NCI-H748 treated with DMSO at 0.1 percent for 48 hours (cell line): Measurements from ENCODE around the gene F11.
"Not testable (repeated sequence)": the region's sequence is repeated elsewhere in the genome, so short reads cannot be mapped to it uniquely, and the experiment has no call there.

Experiments used
- DNase-seq: peaks from one replicate; lab custom pipeline; 2025; lab: John Stamatoyannopoulos, UW

Gene F11

GRCh38 chr4:186265683-186266652 lies at the start of gene F11:
Gene F11, plus strand, starts transcription at chr4:186266189. Its CDS starts 948 bp downstream, at chr4:186267137.
- DNase-seq, result no peak

- no peak for DNase-seq
Measured at GRCh38 chr4:186216465-186217024, 49.4 kb upstream of the F11 start.

DNA sequence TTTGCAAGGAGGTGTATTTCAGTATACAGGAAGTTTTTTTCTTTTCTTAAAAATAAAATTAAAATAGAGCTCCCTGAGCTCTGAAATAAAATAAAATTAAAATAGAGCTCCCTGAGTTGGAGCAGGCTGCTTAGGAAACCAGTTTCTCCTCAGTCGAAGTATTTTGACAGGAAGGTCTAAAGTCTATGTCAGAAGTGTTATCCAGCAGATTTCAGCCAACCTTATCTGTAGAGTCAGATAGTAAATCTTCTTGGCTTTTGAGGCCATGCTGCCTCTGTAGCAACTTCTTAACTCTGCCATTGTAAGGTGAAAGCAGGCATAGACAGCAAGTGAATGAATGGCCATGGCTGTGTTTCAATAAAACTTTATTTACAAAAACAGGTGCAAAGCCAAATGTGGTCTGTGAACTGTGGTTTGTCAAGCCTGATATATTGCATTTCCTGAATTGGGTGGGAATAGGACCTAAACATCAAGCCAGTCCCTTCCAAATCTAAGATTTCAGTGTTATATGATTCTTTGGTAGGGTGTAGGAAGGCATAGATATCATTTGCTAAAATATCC lies 48.2 kb upstream of the F11 start:
- no peak for DNase-seq

DNA sequence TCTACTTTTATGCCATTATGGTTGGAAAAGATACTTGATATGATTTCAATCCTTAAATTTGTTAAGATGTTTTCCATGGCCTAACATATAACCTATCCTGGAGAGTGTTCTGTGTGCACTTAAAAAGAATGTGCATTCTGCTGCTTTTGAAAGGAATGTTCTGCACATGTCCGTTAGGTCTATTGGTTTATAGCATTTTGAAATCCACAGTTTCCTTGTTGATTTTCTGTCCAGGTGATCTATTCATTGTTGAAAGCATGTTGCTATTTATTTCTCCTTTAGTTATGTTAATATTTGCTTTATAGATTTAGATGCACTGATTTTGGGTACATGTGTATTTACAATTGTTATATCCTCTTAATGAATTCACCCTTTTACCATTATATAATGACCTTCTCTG lies 44.4 kb upstream of the F11 start:
- no peak for DNase-seq

DNA sequence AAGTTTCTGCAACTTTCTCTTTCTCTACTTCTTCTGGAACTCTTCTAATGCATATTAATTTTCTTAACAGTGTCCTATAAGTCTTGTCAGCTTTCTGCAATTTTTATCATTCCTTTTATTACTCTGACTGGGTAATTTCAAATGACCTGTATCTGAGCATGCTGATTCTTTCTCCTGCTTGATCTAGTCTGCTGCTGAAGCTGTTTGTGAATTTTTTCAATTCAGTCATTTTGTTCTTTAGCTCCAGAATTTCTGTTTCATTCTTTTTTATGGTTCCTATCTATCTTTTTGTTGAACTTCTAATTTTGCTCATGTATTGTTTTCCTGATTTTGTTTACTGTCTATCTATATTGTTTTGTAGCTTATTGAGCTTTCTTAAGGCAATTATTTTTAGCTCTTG lies 40.1 kb upstream of the F11 start:
- DNase-seq, result no peak

DNA sequence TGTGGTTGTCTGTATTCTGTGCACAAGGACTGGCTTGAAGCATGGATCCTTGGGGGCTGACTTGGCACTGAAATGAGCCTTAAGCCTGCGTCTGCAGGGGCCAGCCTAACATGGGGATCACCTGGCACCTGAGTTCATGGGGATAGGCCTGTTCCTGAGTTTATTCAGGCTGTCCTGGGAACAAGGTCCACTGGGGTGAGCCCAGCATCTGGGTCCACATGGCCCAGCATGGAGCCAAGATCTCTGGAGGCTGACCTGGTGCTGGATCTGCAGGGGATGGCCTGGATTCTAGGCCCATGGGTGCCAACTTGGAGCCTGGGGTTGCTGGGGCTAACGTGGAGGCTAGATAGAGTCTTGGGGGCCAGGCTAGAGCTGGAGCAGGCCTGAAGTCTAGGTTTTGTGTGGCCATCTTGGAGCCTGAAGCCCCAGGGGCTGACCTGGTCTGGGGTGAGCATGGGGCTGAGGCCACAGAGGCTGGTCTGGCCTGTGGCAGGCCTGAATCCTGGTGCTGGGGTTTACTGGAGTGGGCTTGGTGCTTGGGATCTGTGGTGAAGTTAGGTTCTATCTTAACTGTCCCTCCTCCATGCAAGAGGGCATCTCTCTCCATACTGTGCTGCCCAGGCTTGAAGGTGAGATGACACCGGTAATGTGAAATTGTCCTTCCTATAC lies 39.3 kb upstream of the F11 start:
- DNase-seq, result no peak

DNA sequence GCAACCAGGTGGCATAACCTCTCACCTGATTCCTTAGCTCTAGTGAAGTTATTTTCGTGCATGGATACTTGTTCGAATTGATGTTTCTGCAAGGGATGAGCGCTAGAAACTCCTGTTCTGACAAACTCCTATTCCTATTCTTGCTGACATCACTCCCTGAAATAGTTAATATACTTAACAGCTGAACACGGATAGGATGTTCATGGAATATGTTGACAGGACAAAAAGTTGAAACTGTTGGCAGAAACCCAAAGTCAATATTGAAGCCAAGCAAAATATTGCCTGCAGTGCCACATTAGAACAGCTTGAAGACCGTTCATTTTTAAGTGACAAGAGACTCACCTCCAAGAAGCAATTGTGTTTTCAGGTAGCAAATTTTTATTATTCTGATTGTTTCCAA lies 38.8 kb upstream of the F11 start, which contains the start of gene KLKB1:
TSS of gene KLKB1 (plus strand) at position 287 of the 400 bp plus-strand sequence. CDS start 689 bp downstream, outside the sequence.
- no peak for DNase-seq

DNA sequence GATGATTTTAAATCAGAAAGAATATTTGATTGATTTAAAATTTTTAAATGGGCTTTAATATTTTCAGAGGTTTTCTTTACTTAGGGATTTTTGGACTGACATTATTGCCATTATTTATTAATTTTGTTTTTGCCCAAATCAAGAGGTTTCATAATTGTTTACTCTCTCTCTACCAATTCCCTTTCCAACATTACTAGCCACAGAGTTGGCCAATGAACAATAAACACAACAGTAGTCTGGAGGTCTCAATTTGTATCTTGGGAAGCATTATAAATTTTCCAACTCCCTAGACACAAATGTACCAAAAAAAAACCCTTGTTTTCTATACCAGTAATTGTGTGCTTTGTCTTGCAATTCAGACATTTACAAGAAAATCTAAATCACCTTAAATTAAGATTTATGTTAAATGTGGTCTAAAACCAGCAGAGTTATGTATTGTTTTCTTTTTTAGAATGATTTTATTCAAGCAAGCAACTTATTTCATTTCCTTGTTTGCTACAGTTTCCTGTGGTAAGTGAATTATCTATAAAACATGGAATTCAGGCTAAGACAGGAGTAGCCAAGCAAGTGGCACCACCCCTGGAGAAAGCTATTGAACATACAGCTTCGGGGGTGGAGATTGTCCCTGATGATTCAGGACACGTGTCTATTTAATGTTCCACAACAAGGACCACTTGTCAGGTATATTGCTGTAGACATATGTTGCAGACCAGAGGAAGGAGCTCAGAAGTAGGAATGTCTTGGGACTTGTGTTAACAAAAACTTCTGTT lies 38.1 kb upstream of the F11 start:
- DNase-seq, result no peak

DNA sequence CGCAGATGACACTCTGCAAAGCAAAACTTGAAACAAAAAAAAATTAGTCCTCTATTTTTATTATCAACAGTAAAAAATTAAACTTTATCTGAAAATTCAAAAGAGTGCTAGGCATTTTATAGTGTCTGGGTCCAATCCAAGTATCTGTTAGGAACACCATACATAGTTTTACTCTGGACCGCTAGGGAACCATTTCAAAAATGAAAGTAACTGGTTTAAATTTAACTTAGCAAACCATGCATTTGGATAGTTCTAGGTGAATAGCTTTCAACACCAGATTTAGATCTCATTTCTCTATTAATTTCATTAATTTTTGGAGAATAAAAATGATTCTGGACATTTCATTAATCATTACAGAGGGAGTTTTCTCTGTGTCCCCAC lies 37.5 kb upstream of the F11 start:
- no peak for DNase-seq

DNA sequence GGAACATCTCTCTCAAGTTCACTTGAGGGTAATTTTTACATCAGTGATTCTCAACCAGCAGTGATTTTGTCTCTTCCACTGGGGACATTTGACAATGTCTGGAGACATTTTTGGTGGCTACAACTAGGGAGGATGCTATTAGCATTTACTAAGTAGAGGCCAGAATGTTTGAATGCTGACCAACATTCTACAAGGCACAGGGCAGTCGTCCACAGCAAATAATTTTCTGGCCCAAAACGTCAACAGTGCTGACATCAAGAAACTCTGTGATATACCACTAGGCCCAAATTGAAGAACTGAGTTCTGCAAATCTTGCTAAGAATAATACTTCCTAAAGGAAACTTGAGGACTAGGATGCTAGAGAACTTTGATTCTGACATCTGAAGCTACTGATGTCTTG lies 31.6 kb upstream of the F11 start:
- no peak for DNase-seq

GRCh38 chr4:186236126-186236525 lies 29.9 kb upstream of the F11 start:
- no peak for DNase-seq

GRCh38 chr4:186240452-186240847 lies 25.5 kb upstream of the F11 start:
- no peak for DNase-seq

DNA sequence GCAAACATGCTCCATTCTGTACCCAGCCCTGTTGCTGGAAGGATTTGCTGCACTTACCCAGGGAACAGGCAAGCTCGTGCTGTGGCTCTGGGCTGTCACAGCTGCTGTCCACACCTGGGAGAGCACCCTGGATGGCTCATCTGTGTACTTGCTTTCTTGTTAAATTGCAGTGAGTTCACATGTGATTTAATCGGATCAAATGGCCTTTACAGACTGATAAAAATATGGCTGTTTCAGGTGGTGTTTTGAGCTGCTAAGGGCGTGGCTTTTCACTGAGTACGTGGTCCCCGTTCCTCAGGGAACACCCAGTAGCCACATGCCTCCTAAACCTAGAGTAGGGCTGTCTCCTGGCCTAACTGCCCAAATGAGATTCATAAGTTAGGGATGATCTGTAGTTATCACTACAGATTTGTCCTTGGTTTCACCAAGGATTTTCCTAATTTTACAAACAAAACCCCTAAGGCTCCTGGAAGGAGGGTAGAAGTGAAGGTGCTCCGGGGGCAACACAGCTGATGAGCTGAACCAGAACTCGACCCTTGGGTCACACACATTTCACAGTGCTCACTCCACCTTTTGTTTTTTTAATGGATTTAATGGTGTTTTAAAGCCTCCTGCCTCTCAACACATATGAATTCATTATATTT lies 25.0 kb upstream of the F11 start:
- DNase-seq, result peak; percentile 5

- DNase-seq, result no peak
Measured at GRCh38 chr4:186241616-186242015, 24.4 kb upstream of the F11 start.

- DNase-seq, result not testable (repeated sequence)
Measured at GRCh38 chr4:186242031-186242430, 24.0 kb upstream of the F11 start.

DNA sequence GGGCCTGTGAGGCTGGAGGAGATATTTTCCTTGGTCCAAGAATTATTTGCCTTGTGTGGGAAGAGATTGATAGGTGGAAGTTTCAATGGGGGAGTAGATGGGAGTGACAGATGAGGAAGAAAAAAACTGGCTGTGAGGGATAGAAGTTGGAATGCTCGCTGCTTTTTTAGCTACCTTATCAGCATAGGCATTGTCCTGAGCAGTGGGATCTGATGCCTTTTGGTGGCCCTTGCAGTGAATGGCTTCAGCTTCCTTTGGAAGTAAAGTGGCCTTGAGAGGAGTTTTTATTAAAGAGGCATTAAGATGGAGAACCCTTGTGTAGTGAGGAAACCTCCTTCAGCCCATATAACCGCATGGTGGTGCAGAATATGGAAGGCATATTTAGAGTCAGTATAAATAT lies 22.7 kb upstream of the F11 start:
- DNase-seq, result no peak

- no peak for DNase-seq
Measured at GRCh38 chr4:186244835-186245234, 21.2 kb upstream of the F11 start.

- not testable (repeated sequence) for DNase-seq
Measured at GRCh38 chr4:186247062-186247752, 18.8 kb upstream of the F11 start.

GRCh38 chr4:186248643-186249042 lies 17.3 kb upstream of the F11 start:
- no peak for DNase-seq
